GM18868 (cell line): ENCODE data around the gene WDR90.

Source experiments
- ATAC-seq: cut with Tn5 transposase; IDR thresholded peaks from one replicate; pipeline ENCODE4 v1.9.1; 2021; ENCODE audit warnings: mild to moderate bottlenecking, moderate library complexity; ENCODE audit not compliant: unreplicated experiment

Gene WDR90

DNA sequence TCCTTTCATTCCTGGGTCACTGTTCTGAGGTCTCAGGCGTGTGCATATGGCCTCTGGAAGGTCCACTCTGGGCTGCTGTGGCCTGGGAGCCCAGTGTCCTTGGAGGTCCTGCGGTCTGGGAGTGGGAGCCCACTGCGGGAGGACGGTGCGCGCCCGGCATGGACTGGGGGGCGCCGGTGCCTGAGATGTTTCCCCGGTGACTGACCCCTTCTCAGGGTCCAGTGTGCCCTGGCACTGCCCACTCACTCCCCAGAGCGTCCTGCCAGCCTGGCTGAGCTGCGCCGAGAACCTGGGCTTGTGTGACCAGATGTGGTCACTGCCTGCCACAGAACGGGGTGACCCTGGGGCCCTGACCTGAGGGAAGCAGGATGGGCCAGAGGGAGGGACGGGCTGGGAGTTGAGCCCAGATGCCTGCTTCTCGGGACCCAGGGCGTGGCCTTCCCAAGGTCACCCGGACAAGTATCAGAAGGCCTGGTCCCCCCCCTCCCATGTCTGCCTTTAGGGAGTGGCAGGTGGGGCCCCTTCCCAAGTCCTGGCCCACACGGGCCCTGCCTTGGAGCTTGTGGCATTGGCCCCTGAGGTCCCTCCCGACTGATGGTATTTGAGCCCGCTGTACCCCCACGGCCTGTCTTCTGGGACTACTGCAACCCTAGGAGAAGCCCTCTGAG, 25.2 kb downstream of the WDR90 start:
- no peak for ATAC-seq

DNA sequence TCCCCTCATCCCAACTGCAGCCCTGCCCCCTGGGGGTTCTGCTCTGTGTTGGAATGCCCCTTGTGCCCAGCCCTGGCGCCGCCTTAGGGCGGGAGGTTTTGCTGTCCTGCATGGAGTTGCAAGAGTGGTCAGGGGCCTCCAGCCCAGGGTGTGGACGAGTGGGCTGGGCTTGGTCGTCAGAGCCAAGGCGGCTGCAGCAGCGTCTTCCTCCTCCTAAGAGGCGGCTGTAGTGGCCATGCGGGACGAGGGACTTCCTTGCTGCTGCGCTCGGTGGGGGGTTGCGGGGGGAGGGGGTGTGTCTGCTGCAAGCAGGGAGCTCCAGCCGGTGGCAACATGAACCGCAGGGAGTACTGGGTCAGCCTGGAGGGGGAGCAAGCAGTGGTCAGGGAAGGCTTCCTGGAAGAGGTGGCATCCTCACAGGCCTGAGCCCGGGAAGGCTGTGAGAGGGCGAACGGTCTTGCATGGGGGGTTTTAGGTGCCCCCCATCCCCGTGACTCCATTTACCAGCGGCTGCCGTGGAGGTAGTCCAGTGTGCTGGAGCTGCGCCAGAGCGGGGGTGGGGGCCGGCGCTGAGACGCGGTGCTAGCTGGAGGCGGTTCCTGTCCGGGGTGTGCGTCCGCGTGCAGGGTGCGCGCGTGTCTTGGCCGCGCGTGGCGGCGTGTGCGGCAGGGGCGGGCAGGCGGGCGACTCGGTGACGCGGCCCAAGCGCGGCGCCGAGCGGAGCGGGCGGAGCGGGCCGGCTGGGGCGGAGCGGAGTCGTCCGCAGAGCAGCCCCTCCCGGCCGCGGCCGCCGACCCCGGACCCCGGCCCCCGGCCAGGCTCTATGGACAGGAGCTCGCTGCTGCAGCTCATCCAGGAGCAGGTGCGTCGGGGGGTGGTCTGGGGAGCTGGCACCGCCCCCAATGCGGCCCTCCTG, 26.1 kb downstream of the WDR90 start, which contains the start of gene RHBDL1:
TSS of gene RHBDL1 (plus strand) at position 704 of the 916 bp plus-strand sequence. CDS start at position 824, 120 bp downstream.
- ATAC-seq, result no peak

DNA sequence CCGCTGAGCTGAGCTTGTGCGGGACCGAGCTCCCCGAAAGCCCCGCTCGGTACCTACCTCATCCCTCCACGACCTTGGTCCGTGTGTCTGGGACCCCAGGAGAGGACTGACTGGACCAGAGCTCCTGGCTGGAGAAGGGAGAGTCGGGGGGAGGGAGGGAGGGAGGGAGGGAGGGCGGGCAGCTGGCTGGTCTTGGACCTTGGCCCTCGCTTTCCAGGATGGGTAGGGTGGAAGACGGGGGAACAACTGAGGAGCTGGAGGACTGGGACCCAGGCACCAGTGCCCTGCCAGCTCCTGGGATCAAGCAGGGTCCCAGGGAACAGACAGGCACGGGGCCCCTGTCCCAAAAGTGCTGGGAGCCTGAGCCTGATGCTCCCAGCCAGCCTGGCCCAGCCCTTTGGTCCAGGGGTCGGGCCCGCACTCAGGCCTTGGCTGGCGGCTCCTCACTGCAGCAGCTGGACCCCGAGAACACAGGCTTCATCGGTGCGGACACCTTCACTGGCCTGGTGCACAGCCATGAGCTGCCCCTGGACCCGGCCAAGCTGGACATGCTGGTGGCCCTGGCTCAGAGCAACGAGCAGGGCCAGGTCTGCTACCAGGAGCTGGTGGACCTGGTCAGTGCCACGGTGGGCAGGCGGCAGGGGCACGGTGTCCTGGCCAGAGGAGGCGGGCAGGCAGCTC, 26.9 kb downstream of the WDR90 start:
- no peak for ATAC-seq

DNA sequence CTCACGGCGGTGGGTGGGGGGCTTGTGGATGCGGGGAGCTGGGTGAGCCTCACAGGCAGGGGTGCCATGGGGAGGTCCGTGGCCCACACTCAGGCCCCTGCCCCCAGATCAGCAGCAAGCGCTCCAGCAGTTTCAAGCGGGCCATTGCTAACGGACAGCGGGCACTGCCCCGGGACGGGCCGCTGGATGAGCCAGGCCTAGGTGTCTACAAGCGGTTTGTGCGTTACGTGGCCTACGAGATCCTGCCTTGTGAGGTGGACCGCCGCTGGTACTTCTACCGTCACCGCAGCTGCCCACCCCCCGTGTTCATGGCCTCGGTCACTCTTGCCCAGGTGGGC, 27.4 kb downstream of the WDR90 start:
- ATAC-seq, result no peak

DNA sequence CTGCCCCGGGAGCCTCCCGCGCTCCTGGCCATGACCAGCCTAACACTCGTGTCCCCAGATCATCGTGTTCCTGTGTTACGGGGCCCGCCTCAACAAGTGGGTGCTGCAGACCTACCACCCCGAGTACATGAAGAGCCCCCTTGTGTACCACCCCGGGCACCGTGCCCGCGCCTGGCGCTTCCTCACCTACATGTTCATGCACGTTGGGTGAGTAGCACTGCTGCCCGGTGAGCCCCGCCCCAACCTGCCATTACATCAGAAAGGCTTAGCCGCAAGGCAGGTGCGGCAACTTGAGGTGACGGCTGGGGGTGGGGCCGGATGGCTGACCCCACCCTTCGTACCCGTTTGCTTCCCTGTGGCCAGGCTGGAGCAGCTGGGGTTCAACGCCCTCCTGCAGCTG, 27.7 kb downstream of the WDR90 start:
- ATAC-seq, result no peak

DNA sequence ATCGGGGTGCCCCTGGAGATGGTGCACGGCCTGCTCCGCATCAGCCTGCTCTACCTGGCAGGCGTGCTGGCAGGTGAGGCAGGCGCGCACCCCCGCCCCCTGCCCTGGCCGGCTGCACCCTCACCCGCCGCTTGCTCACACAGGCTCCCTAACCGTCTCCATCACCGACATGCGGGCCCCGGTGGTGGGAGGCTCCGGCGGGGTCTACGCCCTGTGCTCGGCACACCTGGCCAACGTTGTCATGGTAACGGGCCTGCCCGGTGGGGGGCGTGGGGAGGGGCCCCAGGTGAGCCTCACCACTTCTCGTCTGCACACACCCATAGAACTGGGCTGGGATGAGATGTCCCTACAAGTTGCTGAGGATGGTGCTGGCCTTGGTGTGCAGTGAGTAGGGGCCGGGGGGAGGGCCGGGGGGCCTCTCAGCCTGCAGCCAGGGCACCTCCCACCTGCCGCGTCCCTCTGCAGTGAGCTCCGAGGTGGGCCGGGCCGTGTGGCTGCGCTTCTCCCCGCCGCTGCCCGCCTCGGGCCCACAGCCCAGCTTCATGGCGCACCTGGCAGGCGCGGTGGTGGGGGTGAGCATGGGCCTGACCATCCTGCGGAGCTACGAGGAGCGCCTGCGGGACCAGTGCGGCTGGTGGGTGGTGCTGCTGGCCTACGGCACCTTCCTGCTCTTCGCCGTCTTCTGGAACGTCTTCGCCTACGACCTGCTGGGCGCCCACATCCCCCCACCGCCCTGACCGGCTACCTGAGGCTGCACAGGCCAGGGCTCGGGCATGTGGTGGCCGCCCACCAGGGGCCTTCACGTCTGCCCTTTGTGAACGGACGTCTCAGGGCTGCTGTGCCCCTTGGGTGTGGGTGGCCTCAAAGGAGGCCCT, 28.4 kb downstream of the WDR90 start:
- ATAC-seq, result no peak

DNA sequence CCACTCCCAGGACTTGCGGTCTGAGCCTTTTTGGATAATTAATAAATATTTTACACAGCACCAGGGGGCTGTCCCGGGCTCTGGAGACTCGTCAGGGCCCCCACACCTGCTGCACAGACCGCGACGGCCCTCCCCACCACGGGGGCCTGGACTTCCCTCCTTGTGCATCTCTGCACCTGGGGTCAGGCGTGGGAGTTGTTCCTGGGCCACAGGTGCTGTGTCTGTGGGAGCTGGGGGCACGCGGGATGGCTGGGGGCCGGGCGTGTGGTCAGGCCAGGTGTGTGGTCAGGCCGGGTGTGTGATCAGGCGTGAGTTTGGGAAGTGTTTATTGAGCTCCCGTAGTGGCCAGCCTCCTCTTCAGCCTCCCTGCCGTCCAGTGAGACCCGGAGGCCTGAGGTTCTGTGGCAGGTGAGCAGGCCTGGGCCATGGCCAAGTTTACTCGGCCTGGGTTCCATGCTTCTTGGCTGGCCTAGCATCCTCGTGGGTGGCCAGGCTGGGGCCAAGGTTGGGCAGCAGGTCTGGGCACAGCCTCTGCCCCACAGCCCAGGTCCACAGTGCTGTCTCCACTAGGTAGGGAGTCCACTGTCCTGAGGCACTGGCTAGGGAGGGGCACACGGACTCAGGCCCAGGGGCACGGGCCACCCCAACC, 29.2 kb downstream of the WDR90 start:
- ATAC-seq, result no peak

DNA sequence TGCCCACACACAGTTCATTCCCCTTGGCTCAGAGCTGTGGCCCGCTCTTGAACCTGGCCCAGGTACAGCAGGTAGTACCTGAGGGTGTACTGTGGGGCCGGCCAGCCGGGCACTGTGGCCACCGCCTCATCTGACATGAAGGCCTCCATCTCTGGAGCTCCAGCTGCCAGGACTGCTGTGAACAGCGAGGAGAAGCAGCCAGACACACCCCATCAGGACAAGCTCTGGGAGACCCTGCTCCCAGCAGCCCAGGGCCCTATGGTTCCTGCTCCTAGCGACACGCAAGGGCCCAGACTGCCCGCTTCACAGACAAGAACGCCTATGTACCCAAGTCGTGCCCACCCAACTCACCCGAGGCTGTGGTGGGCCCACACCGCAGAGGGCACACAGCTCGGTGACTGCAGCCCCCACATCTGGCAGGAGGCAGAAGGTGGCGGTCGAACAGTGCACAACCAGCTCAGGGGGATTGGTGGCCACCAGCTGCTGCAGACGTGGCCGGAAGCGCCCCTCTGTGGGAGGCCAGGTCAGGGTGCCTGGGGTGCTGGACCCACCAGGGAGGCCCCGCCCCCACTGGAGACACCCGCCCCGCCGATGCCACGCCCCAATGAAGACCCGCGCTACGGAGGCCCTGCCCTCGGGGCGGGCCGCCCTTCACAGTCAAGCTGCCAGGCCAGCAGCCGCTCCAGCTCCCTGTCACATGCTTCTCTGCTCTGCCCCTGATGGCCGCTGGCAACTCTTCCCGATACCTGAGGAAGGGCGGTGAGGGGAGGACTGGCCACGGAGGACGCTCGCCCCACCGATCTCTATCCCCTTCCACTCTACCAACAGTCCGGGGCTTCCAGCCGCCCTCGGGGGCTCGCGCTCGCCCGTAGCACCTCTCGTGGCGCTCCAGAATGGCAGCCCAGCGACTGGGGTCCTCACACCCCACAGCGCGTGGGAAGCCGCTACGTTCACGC, 30.0 kb downstream of the WDR90 start:
- no peak for ATAC-seq

DNA sequence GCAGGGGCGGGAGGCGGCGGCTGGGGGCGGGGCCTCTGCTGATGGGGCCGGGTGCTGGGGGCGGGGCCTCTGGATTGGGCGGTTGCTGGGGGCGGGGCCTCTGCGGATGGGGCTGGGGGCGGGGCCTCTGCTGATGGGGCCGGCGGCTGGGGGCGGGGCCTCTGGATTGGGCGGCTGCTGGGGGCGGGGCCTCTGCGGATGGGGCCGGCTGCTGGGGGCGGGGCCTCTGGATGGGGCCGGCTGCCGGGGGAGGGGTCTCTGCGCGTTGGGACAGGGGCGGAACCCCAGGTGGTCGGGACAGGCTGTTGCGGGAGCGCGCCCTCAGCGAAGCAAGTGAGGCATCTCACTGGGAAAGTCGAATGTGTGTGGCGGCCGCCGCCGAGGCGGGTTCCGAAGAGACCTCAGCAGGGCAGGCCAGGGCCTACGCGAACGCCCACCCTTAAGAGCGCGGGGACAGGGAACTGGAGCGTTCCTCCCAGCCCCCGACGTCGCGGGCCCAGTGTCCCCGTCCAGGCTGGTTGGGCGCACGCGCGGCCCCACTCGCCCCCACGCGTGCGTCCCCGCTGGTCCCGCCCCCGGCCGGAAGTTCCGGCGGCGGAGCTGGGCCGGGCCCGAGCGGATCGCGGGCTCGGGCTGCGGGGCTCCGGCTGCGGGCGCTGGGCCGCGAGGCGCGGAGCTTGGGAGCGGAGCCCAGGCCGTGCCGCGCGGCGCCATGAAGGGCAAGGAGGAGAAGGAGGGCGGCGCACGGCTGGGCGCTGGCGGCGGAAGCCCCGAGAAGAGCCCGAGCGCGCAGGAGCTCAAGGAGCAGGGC, 30.9 kb downstream of the WDR90 start, which contains the start of gene STUB1:
TSS of gene STUB1 (plus strand) at position 597 of the 811 bp plus-strand sequence. CDS start at position 713, 116 bp downstream.
- peak; percentile 37 for ATAC-seq

DNA sequence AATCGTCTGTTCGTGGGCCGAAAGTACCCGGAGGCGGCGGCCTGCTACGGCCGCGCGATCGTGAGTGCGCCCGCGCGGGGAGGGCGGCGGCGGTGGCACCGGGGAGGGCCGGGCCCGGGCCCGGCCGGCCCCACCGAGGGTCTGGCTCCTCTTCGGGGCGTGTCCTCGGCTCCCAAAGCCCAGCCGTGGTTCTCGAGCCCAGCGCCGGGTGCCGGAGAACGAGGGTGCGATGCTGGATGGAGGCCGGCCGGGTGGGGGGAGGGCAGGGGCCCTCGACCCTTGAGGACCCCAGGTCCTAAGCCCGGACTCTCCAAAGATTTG, 31.4 kb downstream of the WDR90 start:
- ATAC-seq, result no peak

DNA sequence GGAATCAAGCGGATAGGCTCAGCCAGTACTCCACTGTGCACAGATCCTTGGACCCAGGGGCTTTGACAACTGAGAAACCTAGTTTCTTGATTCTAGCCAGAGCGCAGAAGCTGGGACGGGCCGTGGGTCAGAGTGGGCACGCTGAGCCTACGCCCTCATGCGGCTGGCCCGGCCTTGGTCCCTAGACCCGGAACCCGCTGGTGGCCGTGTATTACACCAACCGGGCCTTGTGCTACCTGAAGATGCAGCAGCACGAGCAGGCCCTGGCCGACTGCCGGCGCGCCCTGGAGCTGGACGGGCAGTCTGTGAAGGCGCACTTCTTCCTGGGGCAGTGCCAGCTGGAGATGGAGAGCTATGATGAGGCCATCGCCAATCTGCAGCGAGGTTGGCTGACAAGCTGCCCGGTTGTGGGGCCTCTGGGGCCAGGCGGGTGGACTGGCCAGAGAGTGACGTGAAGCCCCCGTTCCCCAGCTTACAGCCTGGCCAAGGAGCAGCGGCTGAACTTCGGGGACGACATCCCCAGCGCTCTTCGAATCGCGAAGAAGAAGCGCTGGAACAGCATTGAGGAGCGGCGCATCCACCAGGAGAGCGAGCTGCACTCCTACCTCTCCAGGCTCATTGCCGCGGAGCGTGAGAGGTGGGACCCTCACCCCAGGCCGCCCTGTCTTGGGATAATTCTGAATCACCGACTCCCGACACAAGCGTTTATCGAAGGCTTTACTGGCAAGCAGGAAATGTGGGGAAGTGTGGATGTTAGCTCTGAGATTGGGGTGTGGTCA, 32.0 kb downstream of the WDR90 start:
- no peak for ATAC-seq

DNA sequence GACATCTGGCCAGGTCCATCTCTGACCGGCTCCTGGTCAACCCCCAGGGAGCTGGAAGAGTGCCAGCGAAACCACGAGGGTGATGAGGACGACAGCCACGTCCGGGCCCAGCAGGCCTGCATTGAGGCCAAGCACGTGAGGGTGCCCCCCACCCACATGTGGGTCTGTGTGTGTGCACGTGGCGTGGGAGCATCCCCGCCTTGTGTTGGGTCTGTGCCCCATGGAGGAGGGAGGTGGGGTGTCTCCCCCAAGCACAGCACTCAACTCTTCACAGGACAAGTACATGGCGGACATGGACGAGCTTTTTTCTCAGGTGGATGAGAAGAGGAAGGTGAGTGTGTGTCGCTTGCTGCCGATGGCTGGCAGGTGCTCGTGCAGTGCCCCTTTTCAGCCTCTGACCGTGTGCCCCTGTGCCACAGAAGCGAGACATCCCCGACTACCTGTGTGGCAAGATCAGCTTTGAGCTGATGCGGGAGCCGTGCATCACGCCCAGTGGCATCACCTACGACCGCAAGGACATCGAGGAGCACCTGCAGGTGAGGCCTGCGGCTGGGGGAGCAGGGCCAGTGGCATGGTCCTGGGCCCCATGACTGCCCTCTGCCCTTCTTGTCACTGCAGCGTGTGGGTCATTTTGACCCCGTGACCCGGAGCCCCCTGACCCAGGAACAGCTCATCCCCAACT, 32.7 kb downstream of the WDR90 start:
- ATAC-seq, result no peak

DNA sequence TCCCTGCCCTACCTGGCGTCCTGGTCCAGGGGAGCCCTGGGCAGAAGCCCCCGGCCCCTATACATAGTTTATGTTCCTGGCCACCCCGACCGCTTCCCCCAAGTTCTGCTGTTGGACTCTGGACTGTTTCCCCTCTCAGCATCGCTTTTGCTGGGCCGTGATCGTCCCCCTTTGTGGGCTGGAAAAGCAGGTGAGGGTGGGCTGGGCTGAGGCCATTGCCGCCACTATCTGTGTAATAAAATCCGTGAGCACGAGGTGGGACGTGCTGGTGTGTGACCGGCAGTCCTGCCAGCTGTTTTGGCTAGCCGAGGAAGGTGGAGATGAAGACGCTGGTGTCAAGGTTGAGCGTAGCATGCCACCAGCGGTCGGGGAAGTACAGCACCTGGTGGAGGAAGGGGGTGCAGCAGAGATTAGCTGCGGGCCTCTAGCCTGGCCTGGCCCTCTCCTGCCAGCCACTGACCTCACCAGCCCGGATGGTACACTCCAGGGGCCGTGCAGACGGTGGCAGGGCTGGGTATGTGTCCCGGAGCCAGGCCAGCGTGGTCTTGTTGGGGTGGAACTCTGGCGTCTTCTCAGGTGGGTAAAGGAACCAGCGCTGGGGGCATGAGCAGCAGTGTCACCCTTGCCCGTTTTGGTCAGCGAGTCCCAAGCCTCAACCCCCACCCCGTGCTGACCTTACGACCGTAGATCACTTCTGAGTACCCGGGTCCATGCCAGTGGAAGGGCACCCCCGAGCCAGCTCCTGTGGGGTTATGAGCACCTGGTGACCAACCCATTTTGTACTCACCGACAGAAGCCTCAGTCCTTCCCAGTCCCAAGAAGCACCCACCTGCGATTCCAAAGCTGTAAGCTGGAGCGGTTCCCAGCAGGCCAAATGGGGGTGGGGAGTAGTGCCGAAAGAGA, 33.6 kb downstream of the WDR90 start:
- ATAC-seq, result no peak

DNA sequence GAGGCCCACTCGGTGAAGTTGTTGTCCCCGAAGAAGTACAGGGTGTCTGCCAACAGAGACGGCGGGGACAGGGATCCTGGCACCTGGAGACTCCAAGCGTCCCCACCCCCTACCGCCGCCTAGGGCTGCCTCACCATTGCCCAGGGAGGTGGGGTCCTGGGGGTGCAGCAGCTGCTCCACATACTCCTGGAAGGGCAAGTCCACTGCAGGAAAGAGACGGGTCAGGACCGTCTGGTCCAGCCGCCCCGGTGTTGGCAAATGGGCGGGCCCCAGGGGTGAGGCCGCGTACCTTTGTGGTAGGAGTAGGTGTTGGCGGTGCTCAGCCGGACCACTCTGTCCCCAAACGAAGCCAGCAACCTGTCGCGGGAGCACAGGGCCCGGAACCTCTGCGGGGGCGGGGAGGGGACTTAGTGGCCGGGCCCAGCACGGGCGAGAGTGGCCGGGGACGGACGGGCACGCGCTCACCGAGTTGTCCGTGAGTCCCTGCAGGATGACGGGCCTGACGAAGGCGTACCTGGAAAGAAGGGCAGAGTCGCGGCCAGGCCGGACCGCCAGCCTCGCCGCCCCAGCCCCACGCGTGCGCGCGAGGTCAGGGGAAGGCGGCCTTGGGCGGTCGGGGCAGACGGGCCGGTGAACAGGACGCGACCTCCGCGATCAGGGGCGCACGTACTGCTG, 34.4 kb downstream of the WDR90 start:
- no peak for ATAC-seq

DNA sequence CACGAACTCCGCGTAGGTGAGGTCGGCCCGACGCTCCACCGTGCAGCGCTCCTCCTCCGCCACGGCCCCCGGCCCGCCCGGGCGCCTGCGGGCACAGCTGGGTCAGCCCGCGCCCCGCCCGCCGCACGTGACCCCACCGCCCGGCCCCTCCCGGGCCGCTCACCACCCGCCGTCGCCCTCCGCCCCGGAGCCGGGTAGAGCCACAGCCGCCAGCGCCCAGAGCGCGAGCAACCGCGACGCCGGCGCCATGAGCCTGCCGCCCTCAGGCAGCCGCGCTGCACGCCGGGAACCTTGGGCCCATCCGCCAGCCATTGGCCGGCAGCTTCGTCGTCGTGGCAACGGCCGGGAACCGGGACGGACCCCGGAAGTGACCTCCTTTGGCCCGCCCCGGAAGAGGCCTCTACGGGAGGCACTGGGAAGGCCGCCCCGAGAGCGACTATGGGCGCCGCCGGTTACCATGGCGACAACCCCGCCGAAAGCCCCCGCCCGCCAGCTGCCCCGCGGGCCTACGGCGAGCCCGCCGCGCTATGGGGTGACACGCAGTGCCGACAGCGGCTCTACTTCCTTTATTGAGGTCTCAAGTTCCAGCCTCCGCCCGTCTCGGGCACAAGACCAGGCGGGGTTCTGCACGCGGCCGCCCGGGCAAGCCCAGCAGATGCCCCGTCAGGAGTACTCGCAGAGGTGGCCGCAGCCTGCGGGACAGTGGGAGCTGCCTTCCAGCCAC, 35.1 kb downstream of the WDR90 start, which contains the start of gene JMJD8:
TSS of gene JMJD8 (minus strand) at position 264 of the 724 bp plus-strand sequence. CDS start at position 249, 15 bp downstream.
- ATAC-seq, result peak; percentile 70
